Hepatocyte (in vitro differentiated cells): ENCODE measurements around the gene FRRS1L. TPM values are rescaled to one million over a fixed set of nuclear protein-coding genes. Genes with fewer than 3 reads are reported as not detected.
A peak's percentile ranks its signal among the peaks of the same experiment; 100 is the strongest.

Experiments used
- DNase-seq: peaks from one replicate; pipeline ENCODE4 v3.0.0-alpha.2; 2016; ENCODE audit warnings: low spot score
- H2AFZ ChIP-seq: fragments of 200-600 bp; sonication (generic); 2 replicates; pipeline ENCODE4 v1.6.0; 2016; ENCODE audit warnings: antibody characterized with exemption, mild to moderate bottlenecking
- H3K27ac ChIP-seq: fragments of 200-600 bp; sonication (generic); 2 replicates; pipeline ENCODE4 v1.5.1; 2016; ENCODE audit warnings: mild to moderate bottlenecking
- H3K27me3 ChIP-seq: fragments of 200-600 bp; sonication (generic); 2 replicates; pipeline ENCODE4 v1.6.1; 2016
- H3K36me3 ChIP-seq: fragments of 200-600 bp; sonication (generic); replicated peaks from 2 replicates; pipeline ENCODE4 v1.5.1; 2016; ENCODE audit warnings: low read depth; ENCODE audit not compliant: insufficient read depth
- H3K4me1 ChIP-seq: fragments of 200-600 bp; sonication (generic); 2 replicates; pipeline ENCODE4 v1.5.1; 2016; ENCODE audit warnings: mild to moderate bottlenecking, moderate library complexity; ENCODE audit not compliant: insufficient read depth
- H3K4me2 ChIP-seq: fragments of 200-600 bp; sonication (generic); 2 replicates; pipeline ENCODE4 v1.6.0; 2016
- H3K4me3 ChIP-seq: fragments of 200-600 bp; sonication (generic); 2 replicates; pipeline ENCODE4 v1.5.1; 2016; ENCODE audit warnings: mild to moderate bottlenecking
- H3K79me2 ChIP-seq: fragments of 200-600 bp; sonication (generic); 2 replicates; pipeline ENCODE4 v1.6.0; 2017; ENCODE audit warnings: mild to moderate bottlenecking
- H3K9me2 ChIP-seq: fragments of 200-600 bp; sonication (generic); replicated peaks from 2 replicates; pipeline ENCODE4 v1.6.0; 2017; ENCODE audit warnings: mild to moderate bottlenecking; ENCODE audit not compliant: insufficient read depth
- H3K9me3 ChIP-seq: fragments of 200-600 bp; sonication (generic); 2 replicates; pipeline ENCODE4 v1.5.1; 2016; ENCODE audit warnings: low read depth, mild to moderate bottlenecking
- H4K20me1 ChIP-seq: fragments of 200-600 bp; sonication (generic); 2 replicates; pipeline ENCODE4 v1.6.0; 2016; ENCODE audit warnings: mild to moderate bottlenecking; ENCODE audit not compliant: insufficient read depth, poor library complexity, severe bottlenecking
- EZH2 ChIP-seq: fragments of 200-600 bp; sonication (generic); IDR thresholded peaks from 2 replicates; pipeline ENCODE4 v1.6.1; 2016; ENCODE audit warnings: antibody characterized with exemption, mild to moderate bottlenecking, borderline replicate concordance
- EZH2phosphoT487 ChIP-seq: fragments of 200-600 bp; sonication (generic); IDR thresholded peaks from one replicate; pipeline ENCODE4 v1.6.1; 2018; ENCODE audit warnings: antibody characterized with exemption, mild to moderate bottlenecking, low read depth, moderate library complexity; ENCODE audit not compliant: unreplicated experiment, severe bottlenecking
- WGBS: methylation state at CpG from one replicate; pipeline ENCODE4 v1.1.6; 2016; ENCODE audit warnings: low lambda C conversion rate; ENCODE audit errors: missing lambda C conversion rate; 5-methylcytosine and 5-hydroxymethylcytosine counted together
- polyA plus RNA-seq: library from polyadenylated mRNA; unstranded; fragments of >200 nt; fragmentation: Nextera tagmentation; extraction: Ambion mirVana; gene quantifications from 2 replicates; pipeline ENCODE4 v1.2.1, GENCODE V29; 2016
- total RNA-seq: library from RNA; depleted of rRNA; stranded (reverse); fragments of >200 nt; gene quantifications from 2 replicates; pipeline ENCODE4 v1.2.3, GENCODE V29; 2014
- TF ChIP-seq, protein P1 (sequence below): fragments of 200-600 bp; sonication (generic); IDR thresholded peaks from 2 replicates; pipeline ENCODE4 v1.5.1; 2016; ENCODE audit warnings: antibody characterized with exemption, mild to moderate bottlenecking; ENCODE audit not compliant: poor library complexity

Gene FRRS1L
- total and polyA plus RNA-seq, 2 experiments from 2014 or later: 2.6 to 4.4 TPM

GRCh38 chr9:109172935-109173334 is 5.9 kb upstream of the FRRS1L start:
- peaks cover 5% of the 10 kb centered on the region for H3K27me3 ChIP-seq
- TF ChIP-seq EZH2phosphoT487 (no peak), EZH2 (no peak)
- TF ChIP-seq, protein P1, sequence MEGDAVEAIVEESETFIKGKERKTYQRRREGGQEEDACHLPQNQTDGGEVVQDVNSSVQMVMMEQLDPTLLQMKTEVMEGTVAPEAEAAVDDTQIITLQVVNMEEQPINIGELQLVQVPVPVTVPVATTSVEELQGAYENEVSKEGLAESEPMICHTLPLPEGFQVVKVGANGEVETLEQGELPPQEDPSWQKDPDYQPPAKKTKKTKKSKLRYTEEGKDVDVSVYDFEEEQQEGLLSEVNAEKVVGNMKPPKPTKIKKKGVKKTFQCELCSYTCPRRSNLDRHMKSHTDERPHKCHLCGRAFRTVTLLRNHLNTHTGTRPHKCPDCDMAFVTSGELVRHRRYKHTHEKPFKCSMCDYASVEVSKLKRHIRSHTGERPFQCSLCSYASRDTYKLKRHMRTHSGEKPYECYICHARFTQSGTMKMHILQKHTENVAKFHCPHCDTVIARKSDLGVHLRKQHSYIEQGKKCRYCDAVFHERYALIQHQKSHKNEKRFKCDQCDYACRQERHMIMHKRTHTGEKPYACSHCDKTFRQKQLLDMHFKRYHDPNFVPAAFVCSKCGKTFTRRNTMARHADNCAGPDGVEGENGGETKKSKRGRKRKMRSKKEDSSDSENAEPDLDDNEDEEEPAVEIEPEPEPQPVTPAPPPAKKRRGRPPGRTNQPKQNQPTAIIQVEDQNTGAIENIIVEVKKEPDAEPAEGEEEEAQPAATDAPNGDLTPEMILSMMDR: no peak

GRCh38 chr9:109171926-109172325 is 4.9 kb upstream of the FRRS1L start:
- H3K4me2 ChIP-seq: no peak overlapping the region
- no peaks in the 10 kb centered on the region for H3K36me3 ChIP-seq
- no peak for DNase-seq
- TF ChIP-seq, protein P1: no peak
- TF ChIP-seq EZH2phosphoT487: no peak
- TF ChIP-seq EZH2: no peak
- no peaks in the 10 kb centered on the region for H3K9me2 ChIP-seq
- H2AFZ ChIP-seq: no peak overlapping the region
- peaks cover 12% of the 10 kb centered on the region for H3K27me3 ChIP-seq
- 76% methylated on average over 3 of the region's 3 CpGs for WGBS
- H4K20me1 ChIP-seq: no peaks in the 10 kb centered on the region
- no peaks in the 10 kb centered on the region for H3K9me3 ChIP-seq
- no peak overlapping the region for H3K27ac ChIP-seq
- H3K4me1 ChIP-seq: no peaks in the 10 kb centered on the region
- no peak overlapping the region for H3K4me3 ChIP-seq
- no peaks in the 10 kb centered on the region for H3K79me2 ChIP-seq

More at GRCh38 chr9:109172935-109173334, 5.9 kb upstream of the FRRS1L start:
- Histone ChIP-seq H3K4me3 (no peak overlapping the region), H3K4me1 (no peaks in the 10 kb centered on the region), H3K9me2 (no peaks in the 10 kb centered on the region), H3K4me2 (no peak overlapping the region), H3K27ac (no peak overlapping the region), H4K20me1 (no peaks in the 10 kb centered on the region), H2AFZ (no peak overlapping the region), H3K79me2 (no peaks in the 10 kb centered on the region), H3K36me3 (no peaks in the 10 kb centered on the region), H3K9me3 (no peaks in the 10 kb centered on the region)
- WGBS: 85% methylated on average over 1 of the region's 1 CpG
- no peak for DNase-seq

- TF ChIP-seq, protein P1: no peak
- TF ChIP-seq EZH2phosphoT487: no peak
- no peak for TF ChIP-seq EZH2
- H3K27me3 ChIP-seq: peaks cover 23% of the 10 kb centered on the region
- H3K4me3 ChIP-seq: no peak overlapping the region
- no peaks in the 10 kb centered on the region for H3K79me2 ChIP-seq
- no peak overlapping the region for H2AFZ ChIP-seq
- no peak for DNase-seq
- no peaks in the 10 kb centered on the region for H3K4me1 ChIP-seq
- no peaks in the 10 kb centered on the region for H3K9me2 ChIP-seq
- no peaks in the 10 kb centered on the region for H4K20me1 ChIP-seq
- H3K27ac ChIP-seq: no peak overlapping the region
- H3K9me3 ChIP-seq: no peaks in the 10 kb centered on the region
- H3K4me2 ChIP-seq: no peak overlapping the region
- H3K36me3 ChIP-seq: no peaks in the 10 kb centered on the region
Observed at GRCh38 chr9:109168170-109168569, 1.1 kb upstream of the FRRS1L start.

GRCh38 chr9:109167716-109168115 is 667 bp upstream of the FRRS1L start:
- H3K27ac ChIP-seq: no peak overlapping the region
- TF ChIP-seq, protein P1: no peak
- peak; percentile 19 for TF ChIP-seq EZH2
- no peaks in the 10 kb centered on the region for H3K9me2 ChIP-seq
- 70% methylated on average over 5 of the region's 5 CpGs for WGBS
- H3K79me2 ChIP-seq: no peaks in the 10 kb centered on the region
- DNase-seq: no peak
- no peaks in the 10 kb centered on the region for H4K20me1 ChIP-seq
- H3K4me1 ChIP-seq: no peaks in the 10 kb centered on the region
- no peak overlapping the region for H2AFZ ChIP-seq
- H3K9me3 ChIP-seq: no peaks in the 10 kb centered on the region
- H3K4me2 ChIP-seq: peak overlapping the region; percentile 86
- no peaks in the 10 kb centered on the region for H3K36me3 ChIP-seq
- H3K4me3 ChIP-seq: no peak overlapping the region
- H3K27me3 ChIP-seq: peaks cover 23% of the 10 kb centered on the region
